NCI-H2227 treated with DMSO at 0.1 percent for 48 hours (cell line): ENCODE results near the gene ZNF467.

ENCODE experiments used
- DNase-seq: peaks from one replicate; lab custom pipeline; 2025; lab: John Stamatoyannopoulos, UW

The ZNF467 gene

GRCh38 chr7:149806726-149807125 is 33.3 kb upstream of the ZNF467 start:
- DNase-seq, result no peak

GRCh38 chr7:149804106-149804505 is 30.7 kb upstream of the ZNF467 start:
- no peak for DNase-seq

GRCh38 chr7:149803551-149804074 is 30.2 kb upstream of the ZNF467 start:
- DNase-seq, result no peak

GRCh38 chr7:149802966-149803365 is 29.6 kb upstream of the ZNF467 start:
- DNase-seq, result no peak

- DNase-seq, result no peak
These were observed 28.4 kb upstream of the ZNF467 start for GRCh38 chr7:149801816-149802215.

- DNase-seq, result no peak
These were observed 27.7 kb upstream of the ZNF467 start for GRCh38 chr7:149801002-149801566.

GRCh38 chr7:149800169-149800555 is 26.8 kb upstream of the ZNF467 start:
- DNase-seq, result no peak

- DNase-seq, result no peak
These were observed 26.2 kb upstream of the ZNF467 start for GRCh38 chr7:149799397-149800168.

- DNase-seq, result no peak
These were observed 24.4 kb upstream of the ZNF467 start for GRCh38 chr7:149797771-149798170.

GRCh38 chr7:149796287-149796860 is 23.0 kb upstream of the ZNF467 start:
- DNase-seq, result no peak

- DNase-seq, result no peak
These were observed 21.7 kb upstream of the ZNF467 start for GRCh38 chr7:149795126-149795525.

GRCh38 chr7:149794661-149795060 is 21.3 kb upstream of the ZNF467 start:
- DNase-seq, result no peak

- no peak for DNase-seq
These were observed 19.9 kb upstream of the ZNF467 start for GRCh38 chr7:149793261-149793660.

- DNase-seq, result no peak
These were observed 18.8 kb upstream of the ZNF467 start for GRCh38 chr7:149792220-149792595.

GRCh38 chr7:149791411-149792219 is 18.2 kb upstream of the ZNF467 start:
- DNase-seq, result no peak

GRCh38 chr7:149790754-149791360 is 17.5 kb upstream of the ZNF467 start:
- DNase-seq, result no peak

- DNase-seq, result no peak
These were observed 16.8 kb upstream of the ZNF467 start for GRCh38 chr7:149790146-149790548.

GRCh38 chr7:149789101-149789500 is 15.7 kb upstream of the ZNF467 start:
- DNase-seq, result no peak

GRCh38 chr7:149788300-149788851 is 15.0 kb upstream of the ZNF467 start:
- no peak for DNase-seq

- DNase-seq, result peak; percentile 57
These were observed 14.3 kb upstream of the ZNF467 start for GRCh38 chr7:149787428-149788299.

- no peak for DNase-seq
These were observed 12.6 kb upstream of the ZNF467 start for GRCh38 chr7:149785983-149786382.
